Neuronal stem cell (in vitro differentiated cells): ENCODE measurements around the gene SLC22A9.

Source experiments
- DNase-seq: peaks from one replicate; pipeline ENCODE4 v3.0.0-alpha.2; 2013; ENCODE audit warnings: low spot score
- H2AFZ ChIP-seq: one replicate; pipeline ENCODE4 v1.6.1; 2013; ENCODE audit warnings: mild to moderate bottlenecking, low read length, inconsistent platforms
- H2AK5ac ChIP-seq: 2 replicates; pipeline ENCODE4 v1.6.1; 2013; ENCODE audit warnings: low read depth, mild to moderate bottlenecking, inconsistent platforms, low read length, moderate library complexity, mixed read lengths
- H2BK120ac ChIP-seq: 2 replicates; pipeline ENCODE4 v1.6.1; 2013; ENCODE audit warnings: low read depth, mild to moderate bottlenecking, inconsistent platforms, low read length, moderate library complexity, mixed read lengths
- H2BK12ac ChIP-seq: one replicate; pipeline ENCODE4 v1.6.1; 2013; ENCODE audit warnings: low read length, inconsistent platforms
- H2BK15ac ChIP-seq: 2 replicates; pipeline ENCODE4 v1.6.1; 2013; ENCODE audit warnings: mild to moderate bottlenecking, low read length, inconsistent platforms, mixed read lengths
- H2BK5ac ChIP-seq: one replicate; pipeline ENCODE4 v1.6.1; 2013; ENCODE audit warnings: inconsistent platforms, mild to moderate bottlenecking, low read length, moderate library complexity
- H3K14ac ChIP-seq: one replicate; pipeline ENCODE4 v1.6.1; 2013; ENCODE audit warnings: low read length, inconsistent platforms
- H3K18ac ChIP-seq: 2 replicates; pipeline ENCODE4 v1.6.1; 2013; ENCODE audit warnings: low read length, inconsistent platforms
- H3K23ac ChIP-seq: 2 replicates; pipeline ENCODE4 v1.6.1; 2013; ENCODE audit warnings: low read depth, mild to moderate bottlenecking, mixed read lengths, low read length, inconsistent platforms; ENCODE audit not compliant: poor library complexity
- H3K27ac ChIP-seq: replicated peaks from 3 replicates; pipeline ENCODE4 v1.5.1; 2013; ENCODE audit warnings: low read length, inconsistent platforms
- H3K27me3 ChIP-seq, 3 experiments: 2 replicates each; pipeline ENCODE4 v1.6.1; 2013; ENCODE audit warnings: low read length in 3 of 3, mild to moderate bottlenecking in 2 of 3, inconsistent platforms in 1 of 3, low read depth in 1 of 3, mixed read lengths in 1 of 3, moderate library complexity in 1 of 3; ENCODE audit not compliant: control insufficient read depth in 3 of 3, insufficient read depth in 3 of 3
- H3K36me3 ChIP-seq, 2 donors: replicated peaks in 1 of 2; 2 replicates each; pipeline ENCODE4 v1.6.1; 2013; ENCODE audit warnings: low read length in 2 of 2; ENCODE audit not compliant: control insufficient read depth in 2 of 2, insufficient read depth in 2 of 2
- H3K4ac ChIP-seq: 2 replicates; pipeline ENCODE4 v1.6.1; 2013; ENCODE audit warnings: inconsistent platforms, mild to moderate bottlenecking, low read length, moderate library complexity
- H3K4me1 ChIP-seq, 2 donors: 1 replicate in 1 of 2; 2 replicates in 1 of 2; pipeline ENCODE4 v1.6.1; 2013; ENCODE audit warnings: low read length in 2 of 2, low read depth in 1 of 2; ENCODE audit not compliant: control insufficient read depth in 2 of 2, insufficient read depth in 1 of 2
- H3K4me2 ChIP-seq: one replicate; pipeline ENCODE4 v1.6.1; 2013; ENCODE audit warnings: mild to moderate bottlenecking, low read length, inconsistent platforms; ENCODE audit not compliant: insufficient read depth, poor library complexity, severe bottlenecking
- H3K4me3 ChIP-seq, 2 donors: 2 replicates each; pipeline ENCODE4 v1.5.1; 2013; ENCODE audit warnings: low read length in 2 of 2, mild to moderate bottlenecking in 2 of 2, inconsistent platforms in 1 of 2, moderate library complexity in 1 of 2
- H3K79me1 ChIP-seq: one replicate; pipeline ENCODE4 v1.6.1; 2013; ENCODE audit warnings: low read depth, mild to moderate bottlenecking, inconsistent platforms, low read length, moderate library complexity
- H3K9ac ChIP-seq: one replicate; pipeline ENCODE4 v1.6.1; 2013; ENCODE audit warnings: mild to moderate bottlenecking, low read depth, low read length, inconsistent platforms; ENCODE audit not compliant: poor library complexity
- H3K9me3 ChIP-seq, 2 donors: replicated peaks in 1 of 2; 2 replicates each; pipeline versions ENCODE3 to v1.6.1; 2013; ENCODE audit warnings: low read length in 2 of 2, mild to moderate bottlenecking in 2 of 2, inconsistent platforms in 1 of 2, low read depth in 1 of 2, mixed read lengths in 1 of 2, moderate library complexity in 1 of 2; ENCODE audit not compliant: control insufficient read depth in 2 of 2, insufficient read depth in 1 of 2
- H4K8ac ChIP-seq: one replicate; pipeline ENCODE4 v1.6.1; 2013; ENCODE audit warnings: low read depth, mild to moderate bottlenecking, inconsistent platforms, low read length, moderate library complexity
- H4K91ac ChIP-seq: one replicate; pipeline ENCODE4 v1.6.1; 2013; ENCODE audit warnings: low read length, low read depth, mild to moderate bottlenecking, inconsistent platforms; ENCODE audit not compliant: poor library complexity
- WGBS, 2 donors: extraction: QIAGEN DNeasy Blood & Tissue Kit; methylation state at CpG; one replicate each; pipeline ENCODE4 v1.1.7; 2013; ENCODE audit warnings: missing lambda C conversion rate in 2 of 2, mixed read lengths in 1 of 2; ENCODE audit not compliant: insufficient read length in 2 of 2, insufficient replicate concordance in 1 of 2; ENCODE audit errors: extremely low coverage in 2 of 2; 5-methylcytosine and 5-hydroxymethylcytosine counted together

The SLC22A9 gene

GRCh38 chr11:63371396-63371795, 1.8 kb downstream of the SLC22A9 start:
- Histone ChIP-seq H2BK120ac (no peak overlapping the region), H3K14ac (no peak overlapping the region), H3K4ac (no peak overlapping the region), H3K36me3 (no peaks in the 10 kb centered on the region), H4K91ac (no peak overlapping the region), H3K9me3 (no peaks in the 10 kb centered on the region), H3K79me1 (no peaks in the 10 kb centered on the region), H3K4me2 (no peak overlapping the region), H3K9ac (no peak overlapping the region), H2AK5ac (no peak overlapping the region), H2AFZ (no peak overlapping the region), H2BK12ac (no peak overlapping the region), H3K27me3 (no peaks in the 10 kb centered on the region), H3K4me3 (no peak overlapping the region), H3K23ac (no peak overlapping the region), H2BK5ac (no peak overlapping the region), H3K4me1 (no peaks in the 10 kb centered on the region), H3K27ac (no peak overlapping the region), H4K8ac (no peak overlapping the region), H2BK15ac (no peak overlapping the region), H3K18ac (no peak overlapping the region)
- DNase-seq = no peak
- WGBS, 2 donors = no CpG with 5 or more reads among the region's 2 CpGs

- H3K14ac ChIP-seq = no peak overlapping the region
- H3K27me3 ChIP-seq = no peaks in the 10 kb centered on the region
- no peaks in the 10 kb centered on the region for H3K4me1 ChIP-seq
- H3K18ac ChIP-seq = no peak overlapping the region
- no CpG with 5 or more reads among the region's 2 CpGs for WGBS, 2 donors
- H3K4me2 ChIP-seq = no peak overlapping the region
- H2BK120ac ChIP-seq = no peak overlapping the region
- H4K8ac ChIP-seq = no peak overlapping the region
- no peak overlapping the region for H2AFZ ChIP-seq
- no peak overlapping the region for H3K23ac ChIP-seq
- no peak overlapping the region for H3K27ac ChIP-seq
- H3K4me3 ChIP-seq = no peak overlapping the region
- no peaks in the 10 kb centered on the region for H3K79me1 ChIP-seq
- no peak for DNase-seq
- no peak overlapping the region for H2BK12ac ChIP-seq
- H4K91ac ChIP-seq = no peak overlapping the region
- H3K4ac ChIP-seq = no peak overlapping the region
- no peak overlapping the region for H3K9ac ChIP-seq
- H3K36me3 ChIP-seq = no peaks in the 10 kb centered on the region
- no peak overlapping the region for H2BK15ac ChIP-seq
- no peak overlapping the region for H2BK5ac ChIP-seq
- H2AK5ac ChIP-seq = no peak overlapping the region
- H3K9me3 ChIP-seq = no peaks in the 10 kb centered on the region
Measured at GRCh38 chr11:63375434-63375833, 5.8 kb downstream of the SLC22A9 start.

GRCh38 chr11:63380130-63380529, 10.5 kb downstream of the SLC22A9 start:
- Histone ChIP-seq H3K36me3 (no peaks in the 10 kb centered on the region), H4K91ac (no peak overlapping the region), H3K27me3 (no peaks in the 10 kb centered on the region), H2AK5ac (no peak overlapping the region), H4K8ac (no peak overlapping the region), H3K27ac (no peak overlapping the region), H2BK120ac (no peak overlapping the region), H3K9me3 (no peaks in the 10 kb centered on the region), H3K14ac (no peak overlapping the region), H3K18ac (no peak overlapping the region), H2BK12ac (no peak overlapping the region), H2AFZ (no peak overlapping the region), H3K9ac (no peak overlapping the region), H3K4ac (no peak overlapping the region), H3K23ac (no peak overlapping the region), H2BK5ac (no peak overlapping the region), H2BK15ac (no peak overlapping the region), H3K4me3 (no peak overlapping the region), H3K4me2 (no peak overlapping the region), H3K4me1 (no peaks in the 10 kb centered on the region), H3K79me1 (no peaks in the 10 kb centered on the region)
- no CpG with 5 or more reads among the region's 2 CpGs for WGBS, 2 donors
- no peak for DNase-seq

GRCh38 chr11:63395697-63396096, 26.1 kb downstream of the SLC22A9 start:
- H3K18ac ChIP-seq = no peak overlapping the region
- H4K91ac ChIP-seq = no peak overlapping the region
- no peak overlapping the region for H3K9ac ChIP-seq
- H3K27me3 ChIP-seq = no peaks in the 10 kb centered on the region
- no peak overlapping the region for H2BK120ac ChIP-seq
- H2BK5ac ChIP-seq = no peak overlapping the region
- H3K4me2 ChIP-seq = no peak overlapping the region
- H3K23ac ChIP-seq = no peak overlapping the region
- H3K36me3 ChIP-seq = no peaks in the 10 kb centered on the region
- H3K9me3 ChIP-seq = no peaks in the 10 kb centered on the region
- no peak overlapping the region for H3K14ac ChIP-seq
- no peaks in the 10 kb centered on the region for H3K79me1 ChIP-seq
- H3K4me1 ChIP-seq = no peaks in the 10 kb centered on the region
- no peak overlapping the region for H4K8ac ChIP-seq
- no peak overlapping the region for H2AFZ ChIP-seq
- H2BK15ac ChIP-seq = no peak overlapping the region
- H3K4me3 ChIP-seq = no peak overlapping the region
- no peak overlapping the region for H3K4ac ChIP-seq
- DNase-seq = no peak
- no peak overlapping the region for H2BK12ac ChIP-seq
- H2AK5ac ChIP-seq = no peak overlapping the region
- no peak overlapping the region for H3K27ac ChIP-seq
- WGBS, 2 donors = no CpG with 5 or more reads among the region's 1 CpG
